B cell (primary cell): ENCODE data around the gene GMCL1.

Experiments
- CTCF ChIP-seq: fragments of 200-600 bp; IDR thresholded peaks from one replicate; pipeline ENCODE4 v1.8.0; 2022; ENCODE audit warnings: antibody characterized with exemption, mild to moderate bottlenecking
- EZH2 ChIP-seq: IDR thresholded peaks from 2 replicates; pipeline ENCODE4 v1.6.1; 2012; ENCODE audit warnings: borderline replicate concordance, low read depth, mild to moderate bottlenecking, moderate library complexity, low read length; ENCODE audit not compliant: insufficient read depth, poor library complexity, severe bottlenecking

DNA sequence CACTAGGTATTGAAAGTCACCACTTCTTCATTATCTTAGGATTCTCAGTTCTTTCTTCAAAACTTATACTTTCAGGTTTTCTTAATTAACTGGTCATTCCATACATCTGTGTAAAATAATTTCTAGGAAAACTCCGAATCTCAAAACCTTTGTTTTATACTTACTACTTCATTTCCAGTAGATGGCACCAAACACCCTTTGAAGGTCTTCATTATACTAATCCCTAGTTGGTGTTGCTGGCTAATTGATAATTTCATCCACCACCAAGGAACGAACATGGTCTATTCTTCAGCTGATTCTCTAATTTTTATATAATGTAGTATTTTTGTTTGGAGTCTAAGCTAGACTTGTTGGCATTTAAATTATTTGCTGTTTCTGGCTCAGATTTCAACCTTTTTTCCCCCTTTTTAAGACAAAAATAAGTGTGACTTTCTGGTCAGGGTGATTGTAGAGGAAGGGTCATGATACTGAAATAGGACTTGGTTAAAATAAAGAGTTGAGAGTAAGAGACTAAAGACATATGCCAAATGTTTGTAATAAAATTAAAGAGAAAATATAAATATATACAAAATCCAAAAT, 82.6 kb downstream of the GMCL1 start:
- TF ChIP-seq CTCF (peak; percentile 84), EZH2 (no peak)
